MM.1S (cell line): Measurements from ENCODE around the gene SLC24A4.

ENCODE experiments used
- DNase-seq: peaks from one replicate; pipeline ENCODE4 v3.0.0-alpha.2; 2015
- H2AFZ ChIP-seq: fragments of 300-600 bp; sonication (generic); 2 replicates; pipeline ENCODE4 v1.6.0; 2016; ENCODE audit warnings: antibody characterized with exemption, low read length
- H3F3A ChIP-seq: fragments of 300-600 bp; sonication (generic); 2 replicates; pipeline ENCODE4 v1.6.1; 2016; ENCODE audit warnings: mild to moderate bottlenecking, antibody characterized with exemption, low read length, moderate library complexity, mixed read lengths; ENCODE audit not compliant: insufficient read depth
- H3K27ac ChIP-seq: fragments of 300-600 bp; sonication (generic); 2 replicates; pipeline ENCODE4 v1.5.1; 2016; ENCODE audit warnings: mild to moderate bottlenecking, low read length
- H3K27me3 ChIP-seq: fragments of 300-600 bp; sonication (generic); replicated peaks from 2 replicates; pipeline ENCODE4 v1.6.0; 2016; ENCODE audit warnings: low read length; ENCODE audit not compliant: insufficient read depth
- H3K36me3 ChIP-seq: fragments of 300-600 bp; sonication (generic); replicated peaks from 2 replicates; pipeline ENCODE4 v1.6.1; 2016; ENCODE audit warnings: mild to moderate bottlenecking, low read length, mixed read lengths; ENCODE audit not compliant: insufficient read depth
- H3K4me1 ChIP-seq: fragments of 300-600 bp; sonication (generic); 2 replicates; pipeline ENCODE4 v1.6.1; 2016; ENCODE audit warnings: low read length, mixed read lengths
- H3K4me2 ChIP-seq: fragments of 300-600 bp; sonication (generic); 2 replicates; pipeline ENCODE4 v1.6.0; 2016; ENCODE audit warnings: low read depth, low read length
- H3K4me3 ChIP-seq: fragments of 300-600 bp; sonication (generic); 2 replicates; pipeline ENCODE4 v1.5.1; 2016; ENCODE audit warnings: low read length, mixed read lengths
- H3K79me2 ChIP-seq: fragments of 300-600 bp; sonication (generic); 2 replicates; pipeline ENCODE4 v1.6.1; 2016; ENCODE audit warnings: mixed run types, low read length, mixed read lengths
- H3K9ac ChIP-seq: fragments of 300-600 bp; sonication (generic); 2 replicates; pipeline ENCODE4 v1.6.1; 2016; ENCODE audit warnings: low read length, mixed read lengths
- H3K9me2 ChIP-seq: fragments of 300-600 bp; sonication (generic); replicated peaks from 2 replicates; pipeline ENCODE4 v1.6.1; 2016; ENCODE audit warnings: mild to moderate bottlenecking, low read length, mixed read lengths; ENCODE audit not compliant: insufficient read depth
- H3K9me3 ChIP-seq: fragments of 300-600 bp; sonication (generic); replicated peaks from 2 replicates; pipeline ENCODE4 v1.6.1; 2016; ENCODE audit warnings: mild to moderate bottlenecking, low read length, mixed read lengths; ENCODE audit not compliant: insufficient read depth
- H4K20me1 ChIP-seq: fragments of 300-600 bp; sonication (generic); 2 replicates; pipeline ENCODE4 v1.6.1; 2016; ENCODE audit warnings: mild to moderate bottlenecking, low read length, moderate library complexity, mixed read lengths; ENCODE audit not compliant: insufficient read depth
- CTCF ChIP-seq: fragments of 300-600 bp; sonication (generic); IDR thresholded peaks from 2 replicates; pipeline ENCODE4 v1.5.1; 2016; ENCODE audit warnings: antibody characterized with exemption, low read length, mixed read lengths
- EZH2 ChIP-seq: fragments of 300-600 bp; sonication (generic); optimal IDR thresholded peaks from 2 replicates; pipeline ENCODE3; 2017; ENCODE audit warnings: low read depth, mild to moderate bottlenecking, antibody characterized with exemption, low read length, mixed read lengths
- EZH2phosphoT487 ChIP-seq: fragments of 300-600 bp; sonication (generic); IDR thresholded peaks from 2 replicates; pipeline ENCODE4 v1.6.1; 2018; ENCODE audit warnings: antibody characterized with exemption, low read length

SLC24A4 gene

DNA sequence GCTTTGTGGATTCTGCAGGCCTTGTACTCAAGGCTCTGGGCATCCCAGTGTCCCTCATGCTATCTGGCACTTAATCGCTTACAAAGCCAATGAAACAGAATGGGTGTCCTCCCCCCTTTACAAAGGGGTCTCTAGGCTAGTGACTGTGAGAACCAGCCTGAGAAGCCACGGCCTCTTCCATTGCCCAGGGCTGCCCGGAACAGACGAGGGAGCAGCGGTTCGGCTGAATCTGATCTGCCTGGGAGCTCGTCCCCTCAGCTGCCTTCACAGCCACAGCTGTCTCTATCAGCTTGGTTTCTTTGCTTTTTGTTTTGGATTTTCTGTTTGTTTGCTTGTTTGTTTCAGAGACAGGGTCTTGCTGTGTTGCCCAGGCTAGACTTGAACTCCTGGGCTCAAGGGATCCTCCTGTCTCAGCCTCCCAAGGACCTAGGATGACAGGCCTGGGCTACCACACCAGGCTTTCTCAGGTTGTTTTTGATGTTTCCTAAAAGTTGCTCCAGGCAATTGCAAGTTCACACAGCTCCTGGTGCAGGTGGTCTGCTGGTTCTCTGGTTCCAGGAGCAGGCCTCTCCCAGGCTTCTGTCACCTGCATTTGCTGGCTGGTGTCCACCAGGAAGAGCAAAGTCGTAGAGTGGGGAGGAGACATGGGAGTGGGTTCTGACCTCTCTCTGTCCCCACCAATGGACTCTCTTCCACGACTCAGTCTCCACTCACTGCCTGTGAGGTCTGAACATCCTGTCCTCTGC, 179.7 kb downstream of the SLC24A4 start:
- H3K27me3 ChIP-seq = no peaks in the 10 kb centered on the region
- 0 out of 2 replicates have a peak, but pooled peaks cover 7% of the 10 kb centered on the region for H3K4me1 ChIP-seq
- no peaks in the 10 kb centered on the region for H3F3A ChIP-seq
- no peaks in the 10 kb centered on the region for H3K79me2 ChIP-seq
- H3K4me3 ChIP-seq = no peak overlapping the region
- no peak overlapping the region for H3K4me2 ChIP-seq
- no peak overlapping the region for H3K9ac ChIP-seq
- H4K20me1 ChIP-seq = no peaks in the 10 kb centered on the region
- DNase-seq = no peak
- H3K9me2 ChIP-seq = no peaks in the 10 kb centered on the region
- no peaks in the 10 kb centered on the region for H3K9me3 ChIP-seq
- no peak overlapping the region for H3K27ac ChIP-seq
- TF ChIP-seq CTCF (no peak), EZH2phosphoT487 (no peak), EZH2 (no peak)
- H2AFZ ChIP-seq = no peak overlapping the region
- no peaks in the 10 kb centered on the region for H3K36me3 ChIP-seq

DNA sequence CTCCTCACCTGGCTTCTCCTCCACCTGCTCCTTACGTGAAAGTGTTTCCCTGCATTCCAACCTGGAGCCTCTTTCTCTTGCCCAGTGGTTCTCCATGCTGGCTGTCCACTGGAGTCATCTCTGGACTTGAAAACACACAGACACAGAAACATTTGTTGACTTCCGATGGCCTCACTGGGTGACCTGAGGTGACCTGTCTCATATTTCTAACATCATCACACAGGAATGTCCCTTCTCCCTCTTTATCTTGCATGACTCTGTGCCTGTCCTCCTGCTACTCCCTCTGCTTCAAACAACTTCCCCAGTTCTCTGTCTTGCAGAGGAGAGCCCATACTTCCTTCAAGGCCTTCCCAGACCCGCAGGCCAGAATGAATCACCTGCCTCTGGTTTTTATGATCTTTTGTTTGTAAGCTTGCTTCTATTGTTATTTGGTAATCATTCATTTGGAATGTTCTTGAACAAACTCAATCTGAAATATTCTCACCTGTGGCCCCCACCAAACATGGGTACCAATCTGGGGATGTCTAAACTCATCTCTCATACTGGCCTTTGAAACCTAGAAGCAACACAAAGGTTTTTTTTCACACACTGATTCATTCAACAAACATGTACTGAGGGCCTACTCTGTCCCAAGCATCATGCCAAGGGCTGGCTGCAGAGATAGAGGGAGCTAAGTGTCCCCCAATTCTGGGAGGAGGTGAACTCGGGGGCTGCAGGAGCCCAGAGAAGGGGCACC, 181.0 kb downstream of the SLC24A4 start:
- Histone ChIP-seq H3K27ac (no peak overlapping the region), H3K9me3 (no peaks in the 10 kb centered on the region), H4K20me1 (no peaks in the 10 kb centered on the region), H3K4me3 (no peak overlapping the region), H3K9ac (no peak overlapping the region), H3K36me3 (no peaks in the 10 kb centered on the region), H3K79me2 (no peaks in the 10 kb centered on the region), H3F3A (no peaks in the 10 kb centered on the region), H3K4me1 (0 out of 2 replicates have a peak, but pooled peaks cover 7% of the 10 kb centered on the region), H3K27me3 (no peaks in the 10 kb centered on the region), H2AFZ (no peak overlapping the region), H3K9me2 (no peaks in the 10 kb centered on the region), H3K4me2 (no peak overlapping the region)
- no peak for DNase-seq
- no peak for TF ChIP-seq EZH2
- TF ChIP-seq CTCF = no peak
- TF ChIP-seq EZH2phosphoT487 = no peak

GRCh38 chr14:92505826-92506225, 182.9 kb downstream of the SLC24A4 start:
- no peaks in the 10 kb centered on the region for H3K79me2 ChIP-seq
- no peak overlapping the region for H3K4me3 ChIP-seq
- H3F3A ChIP-seq = no peaks in the 10 kb centered on the region
- DNase-seq = no peak
- H4K20me1 ChIP-seq = no peaks in the 10 kb centered on the region
- H3K9ac ChIP-seq = no peak overlapping the region
- H3K27me3 ChIP-seq = no peaks in the 10 kb centered on the region
- H3K9me3 ChIP-seq = no peaks in the 10 kb centered on the region
- TF ChIP-seq CTCF (no peak), EZH2 (no peak), EZH2phosphoT487 (no peak)
- H3K9me2 ChIP-seq = no peaks in the 10 kb centered on the region
- no peak overlapping the region for H2AFZ ChIP-seq
- no peaks in the 10 kb centered on the region for H3K36me3 ChIP-seq
- H3K4me2 ChIP-seq = no peak overlapping the region
- H3K27ac ChIP-seq = no peak overlapping the region
- 0 out of 2 replicates have a peak, but pooled peaks cover 7% of the 10 kb centered on the region for H3K4me1 ChIP-seq
